Lower leg skin (tissue), 3 donors: Measurements from ENCODE around the gene CUL9.

Experiments
- CTCF ChIP-seq, 3 donors: fragments of 450-650 bp; IDR thresholded peaks; one replicate each; pipeline ENCODE4 v1.5.1; 2016; ENCODE audit warnings: antibody characterized with exemption in 3 of 3, mild to moderate bottlenecking in 3 of 3, moderate library complexity in 2 of 3
- POLR2A ChIP-seq, 2 donors: fragments of 450-650 bp; IDR thresholded peaks; one replicate each; pipeline ENCODE4 v1.6.1; 2016 to 2017; ENCODE audit warnings: antibody characterized with exemption in 2 of 2, mild to moderate bottlenecking in 1 of 2, moderate library complexity in 1 of 2

DNA sequence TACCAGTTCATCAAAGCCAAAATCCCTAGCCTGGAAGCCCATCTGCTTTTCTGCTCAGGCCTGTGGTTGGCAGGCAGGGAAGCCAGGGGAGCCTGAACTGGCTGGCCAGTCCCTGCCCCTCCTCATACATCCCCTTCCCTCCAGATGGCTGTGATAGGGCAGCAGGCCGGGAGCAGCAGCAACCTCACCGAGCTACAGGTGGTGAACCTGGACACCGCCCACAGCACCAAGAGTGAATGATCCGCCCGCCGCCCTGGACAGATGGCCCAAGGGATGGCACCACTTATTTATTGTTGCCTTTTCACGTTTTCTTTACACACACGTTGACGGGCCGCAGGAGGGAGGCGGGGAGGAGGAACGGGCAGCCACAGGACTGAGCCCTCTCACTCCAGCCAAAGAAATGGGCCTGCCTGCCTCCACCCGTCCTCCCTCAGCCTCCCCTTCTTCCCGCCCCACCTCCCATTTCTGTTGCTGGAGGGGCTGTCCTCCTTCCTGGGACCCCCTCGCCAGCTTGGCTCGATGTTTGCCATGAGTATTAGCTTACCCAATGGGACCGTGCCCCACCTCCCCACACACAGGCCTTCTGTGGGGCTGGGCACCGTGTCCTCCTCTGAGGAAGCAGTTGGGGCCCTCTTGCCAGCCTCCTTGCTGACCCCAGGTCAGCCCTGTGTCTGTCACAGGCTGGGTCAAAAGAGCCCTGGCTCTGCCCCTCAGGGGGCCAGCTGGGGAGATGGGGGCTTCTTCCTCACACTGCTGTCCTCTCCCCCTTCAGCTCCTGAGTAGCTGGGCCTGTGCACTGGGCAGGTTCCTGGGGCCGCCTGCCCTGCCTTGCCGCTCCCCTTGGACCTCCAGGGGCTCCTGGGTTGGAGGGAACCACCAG is 2.8 kb upstream of the CUL9 start:
- TF ChIP-seq CTCF (IDR thresholded peaks at IDR 0.05): no peak
- no peak for TF ChIP-seq POLR2A (IDR thresholded peaks at IDR 0.05)
